Astrocyte of the cerebellum (primary cell): ENCODE measurements around the gene FOXO4.

Source experiments
- DNase-seq: peaks from one replicate; pipeline ENCODE4 v3.0.0-alpha.2; 2011; ENCODE audit warnings: low read depth
- H3K4me3 ChIP-seq: 2 replicates; pipeline ENCODE4 v1.5.1; 2011; ENCODE audit warnings: mild to moderate bottlenecking, low read depth, low read length, moderate library complexity
- in situ Hi-C: cut with HindIII; loops from 2 replicates; pipeline ENCODE4 v1.10.0; 2017; ENCODE audit warnings: low sequenced_read_pairs
- TF ChIP-seq, protein P1 (sequence below): IDR thresholded peaks from 2 replicates; pipeline ENCODE4 v1.5.1; 2012; ENCODE audit warnings: low read length, low read depth, moderate library complexity, mild to moderate bottlenecking; ENCODE audit errors: missing control alignments

The FOXO4 gene

DNA sequence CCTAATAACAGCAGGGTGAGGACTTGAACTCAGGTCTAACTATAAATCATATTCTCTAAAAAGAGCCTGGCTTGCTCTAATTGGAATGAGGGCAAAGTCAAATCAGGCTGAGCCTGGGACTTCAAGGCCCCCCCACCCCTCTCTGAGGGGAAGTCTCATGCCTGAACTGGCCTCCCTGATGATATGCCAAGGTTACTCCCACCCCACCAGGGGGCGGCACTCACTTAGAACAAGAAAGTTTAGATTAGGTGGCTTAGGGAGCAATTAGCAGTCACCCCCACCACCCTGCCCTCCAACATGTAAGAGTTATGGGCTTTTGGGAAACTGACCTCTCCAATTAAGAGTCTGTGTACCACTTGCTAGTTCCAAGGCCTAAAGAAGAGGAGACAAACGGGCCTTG lies 2.7 kb downstream of the FOXO4 start:
- no peak for DNase-seq
- TF ChIP-seq, protein P1, sequence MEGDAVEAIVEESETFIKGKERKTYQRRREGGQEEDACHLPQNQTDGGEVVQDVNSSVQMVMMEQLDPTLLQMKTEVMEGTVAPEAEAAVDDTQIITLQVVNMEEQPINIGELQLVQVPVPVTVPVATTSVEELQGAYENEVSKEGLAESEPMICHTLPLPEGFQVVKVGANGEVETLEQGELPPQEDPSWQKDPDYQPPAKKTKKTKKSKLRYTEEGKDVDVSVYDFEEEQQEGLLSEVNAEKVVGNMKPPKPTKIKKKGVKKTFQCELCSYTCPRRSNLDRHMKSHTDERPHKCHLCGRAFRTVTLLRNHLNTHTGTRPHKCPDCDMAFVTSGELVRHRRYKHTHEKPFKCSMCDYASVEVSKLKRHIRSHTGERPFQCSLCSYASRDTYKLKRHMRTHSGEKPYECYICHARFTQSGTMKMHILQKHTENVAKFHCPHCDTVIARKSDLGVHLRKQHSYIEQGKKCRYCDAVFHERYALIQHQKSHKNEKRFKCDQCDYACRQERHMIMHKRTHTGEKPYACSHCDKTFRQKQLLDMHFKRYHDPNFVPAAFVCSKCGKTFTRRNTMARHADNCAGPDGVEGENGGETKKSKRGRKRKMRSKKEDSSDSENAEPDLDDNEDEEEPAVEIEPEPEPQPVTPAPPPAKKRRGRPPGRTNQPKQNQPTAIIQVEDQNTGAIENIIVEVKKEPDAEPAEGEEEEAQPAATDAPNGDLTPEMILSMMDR: peak; percentile 34
- no peak overlapping the region for H3K4me3 ChIP-seq
- in situ Hi-C loops: no loop called here

DNA sequence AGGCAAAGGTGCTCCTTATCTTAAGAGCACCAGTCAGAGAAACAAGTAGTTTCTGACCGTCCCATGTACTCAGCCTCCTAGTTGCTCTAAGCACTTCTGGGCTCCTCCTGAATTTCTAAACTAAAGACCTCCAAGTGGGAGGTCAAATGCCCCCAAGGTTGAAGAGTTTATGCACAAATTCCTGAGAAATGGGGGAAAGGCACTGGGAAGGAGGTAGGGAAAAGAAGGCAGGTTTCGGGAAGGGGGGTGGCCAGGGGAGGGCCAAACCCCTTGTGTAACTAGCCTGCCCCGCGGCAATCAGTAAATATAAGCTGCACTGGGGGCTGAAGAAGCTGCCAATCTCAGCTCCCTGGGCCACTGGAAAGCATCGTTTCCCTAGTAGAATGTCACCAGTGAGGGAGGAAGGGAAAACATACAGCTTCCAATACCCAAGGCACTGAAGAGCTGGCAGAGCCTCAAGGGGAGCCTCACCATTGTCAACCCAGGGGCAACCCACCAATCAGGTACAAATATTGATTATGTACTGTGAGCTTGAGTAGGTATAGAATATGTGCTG lies 3.4 kb downstream of the FOXO4 start:
- DNase-seq: no peak
- H3K4me3 ChIP-seq: no peak overlapping the region
- in situ Hi-C loops: no loop called here
- TF ChIP-seq, protein P1: no peak

DNA sequence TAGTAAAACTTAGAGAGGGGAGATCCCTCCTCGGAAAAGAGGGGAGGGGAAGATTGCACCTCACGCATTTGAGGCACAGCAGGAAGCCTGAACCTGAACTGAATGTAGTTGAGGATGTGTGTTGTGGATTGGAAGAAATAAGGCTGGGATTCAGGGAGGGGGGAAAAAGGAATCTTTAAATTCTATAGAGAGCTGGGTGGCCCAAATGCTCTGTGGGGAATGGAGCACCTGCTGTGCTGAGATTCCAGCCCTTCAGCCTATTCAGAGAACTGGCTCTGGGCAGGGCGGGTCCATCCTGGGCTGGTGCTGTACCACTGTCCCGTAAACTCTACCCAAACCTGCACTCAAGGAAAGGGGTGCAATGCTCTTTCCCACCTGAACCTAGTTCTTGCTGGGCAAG lies 4.1 kb downstream of the FOXO4 start:
- TF ChIP-seq, protein P1: no peak
- no peak overlapping the region for H3K4me3 ChIP-seq
- in situ Hi-C loops: no loop called here
- DNase-seq: no peak

DNA sequence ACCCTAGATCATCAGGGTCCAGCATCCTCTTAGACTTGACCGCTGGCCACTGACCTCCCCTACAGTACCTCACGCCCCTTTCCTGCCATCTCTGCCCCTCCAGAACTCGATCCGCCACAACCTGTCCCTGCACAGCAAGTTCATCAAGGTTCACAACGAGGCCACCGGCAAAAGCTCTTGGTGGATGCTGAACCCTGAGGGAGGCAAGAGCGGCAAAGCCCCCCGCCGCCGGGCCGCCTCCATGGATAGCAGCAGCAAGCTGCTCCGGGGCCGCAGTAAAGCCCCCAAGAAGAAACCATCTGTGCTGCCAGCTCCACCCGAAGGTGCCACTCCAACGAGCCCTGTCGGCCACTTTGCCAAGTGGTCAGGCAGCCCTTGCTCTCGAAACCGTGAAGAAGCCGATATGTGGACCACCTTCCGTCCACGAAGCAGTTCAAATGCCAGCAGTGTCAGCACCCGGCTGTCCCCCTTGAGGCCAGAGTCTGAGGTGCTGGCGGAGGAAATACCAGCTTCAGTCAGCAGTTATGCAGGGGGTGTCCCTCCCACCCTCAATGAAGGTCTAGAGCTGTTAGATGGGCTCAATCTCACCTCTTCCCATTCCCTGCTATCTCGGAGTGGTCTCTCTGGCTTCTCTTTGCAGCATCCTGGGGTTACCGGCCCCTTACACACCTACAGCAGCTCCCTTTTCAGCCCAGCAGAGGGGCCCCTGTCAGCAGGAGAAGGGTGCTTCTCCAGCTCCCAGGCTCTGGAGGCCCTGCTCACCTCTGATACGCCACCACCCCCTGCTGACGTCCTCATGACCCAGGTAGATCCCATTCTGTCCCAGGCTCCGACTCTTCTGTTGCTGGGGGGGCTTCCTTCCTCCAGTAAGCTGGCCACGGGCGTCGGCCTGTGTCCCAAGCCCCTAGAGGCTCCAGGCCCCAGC lies 5.2 kb downstream of the FOXO4 start:
- DNase-seq: no peak
- TF ChIP-seq, protein P1: no peak
- in situ Hi-C loops: no loop called here
- no peak overlapping the region for H3K4me3 ChIP-seq

DNA sequence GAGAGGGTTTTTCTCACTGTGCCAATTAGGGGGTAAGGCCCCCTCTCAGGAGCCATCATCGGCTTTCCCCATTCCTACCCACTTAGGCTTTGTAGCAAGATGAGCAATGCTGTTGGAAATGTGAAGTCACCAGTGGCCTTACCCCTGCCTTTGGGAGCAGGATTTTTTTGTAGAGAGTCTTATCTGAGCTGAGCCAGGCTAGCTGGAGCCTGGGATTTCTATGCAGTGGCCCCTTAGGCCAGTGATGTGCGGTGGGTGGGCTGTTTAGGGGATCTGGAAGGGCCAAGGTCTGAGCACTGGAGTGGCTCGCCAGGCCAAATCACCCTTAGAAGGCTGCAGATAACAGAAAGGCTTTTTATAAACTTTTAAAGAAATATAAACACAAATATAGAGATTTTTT lies 6.6 kb downstream of the FOXO4 start:
- TF ChIP-seq, protein P1: no peak
- in situ Hi-C loops: no loop called here
- no peak overlapping the region for H3K4me3 ChIP-seq
- DNase-seq: no peak

DNA sequence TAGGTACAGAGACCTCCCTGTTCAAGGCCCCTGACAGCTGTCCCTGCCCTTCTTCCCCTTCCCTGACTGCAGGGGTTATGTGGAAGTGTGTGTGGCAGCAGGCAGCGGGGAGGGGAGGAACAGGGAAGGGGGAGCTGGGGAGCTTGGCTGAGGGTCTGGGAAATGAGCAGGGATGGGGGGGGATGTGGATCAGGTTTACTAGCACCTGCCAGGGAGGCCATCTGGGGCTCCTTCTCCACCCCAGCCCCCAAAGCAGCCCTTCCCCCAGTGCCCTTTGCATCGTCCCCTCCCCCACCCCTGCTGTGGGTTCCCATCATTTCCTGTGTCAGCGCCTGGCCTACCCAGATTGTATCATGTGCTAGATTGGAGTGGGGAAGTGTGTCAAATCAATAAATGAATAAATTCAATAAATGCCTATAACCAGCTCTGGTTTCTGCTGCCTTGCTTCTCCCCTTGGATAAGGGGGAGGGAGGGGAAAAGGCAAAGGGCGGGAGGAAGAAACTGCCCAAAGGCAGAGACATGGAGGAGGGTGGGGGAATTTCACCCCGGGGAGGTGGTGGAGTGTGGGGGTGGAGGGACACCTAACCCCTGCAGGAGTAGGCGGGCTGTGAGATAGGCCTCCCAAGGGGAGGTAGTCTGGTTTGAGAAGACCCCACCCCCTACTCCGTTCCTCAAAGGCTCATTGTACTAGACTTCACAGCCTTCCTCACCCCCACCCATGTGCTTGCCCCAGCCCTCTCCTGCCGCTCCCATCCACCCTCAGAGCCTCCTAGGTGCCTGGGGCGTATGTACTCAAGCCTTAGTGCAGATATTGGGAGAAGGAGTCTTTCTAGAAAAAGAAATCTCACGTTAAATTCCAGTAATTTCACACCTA lies 7.7 kb downstream of the FOXO4 start:
- no peak overlapping the region for H3K4me3 ChIP-seq
- DNase-seq: no peak
- TF ChIP-seq, protein P1: no peak
- in situ Hi-C loops: no loop called here
